HG03442 (cell line): Measurements from ENCODE around the gene ROM1.
"Not testable (repeated sequence)": the region's sequence is repeated elsewhere in the genome, so short reads cannot be mapped to it uniquely, and the experiment has no call there.

Source experiments
- ATAC-seq: cut with Tn5 transposase; IDR thresholded peaks from one replicate; pipeline ENCODE4 v1.9.1; 2021; ENCODE audit warnings: mild to moderate bottlenecking, moderate library complexity; ENCODE audit not compliant: unreplicated experiment

The ROM1 gene, protein sequence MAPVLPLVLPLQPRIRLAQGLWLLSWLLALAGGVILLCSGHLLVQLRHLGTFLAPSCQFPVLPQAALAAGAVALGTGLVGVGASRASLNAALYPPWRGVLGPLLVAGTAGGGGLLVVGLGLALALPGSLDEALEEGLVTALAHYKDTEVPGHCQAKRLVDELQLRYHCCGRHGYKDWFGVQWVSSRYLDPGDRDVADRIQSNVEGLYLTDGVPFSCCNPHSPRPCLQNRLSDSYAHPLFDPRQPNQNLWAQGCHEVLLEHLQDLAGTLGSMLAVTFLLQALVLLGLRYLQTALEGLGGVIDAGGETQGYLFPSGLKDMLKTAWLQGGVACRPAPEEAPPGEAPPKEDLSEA

DNA sequence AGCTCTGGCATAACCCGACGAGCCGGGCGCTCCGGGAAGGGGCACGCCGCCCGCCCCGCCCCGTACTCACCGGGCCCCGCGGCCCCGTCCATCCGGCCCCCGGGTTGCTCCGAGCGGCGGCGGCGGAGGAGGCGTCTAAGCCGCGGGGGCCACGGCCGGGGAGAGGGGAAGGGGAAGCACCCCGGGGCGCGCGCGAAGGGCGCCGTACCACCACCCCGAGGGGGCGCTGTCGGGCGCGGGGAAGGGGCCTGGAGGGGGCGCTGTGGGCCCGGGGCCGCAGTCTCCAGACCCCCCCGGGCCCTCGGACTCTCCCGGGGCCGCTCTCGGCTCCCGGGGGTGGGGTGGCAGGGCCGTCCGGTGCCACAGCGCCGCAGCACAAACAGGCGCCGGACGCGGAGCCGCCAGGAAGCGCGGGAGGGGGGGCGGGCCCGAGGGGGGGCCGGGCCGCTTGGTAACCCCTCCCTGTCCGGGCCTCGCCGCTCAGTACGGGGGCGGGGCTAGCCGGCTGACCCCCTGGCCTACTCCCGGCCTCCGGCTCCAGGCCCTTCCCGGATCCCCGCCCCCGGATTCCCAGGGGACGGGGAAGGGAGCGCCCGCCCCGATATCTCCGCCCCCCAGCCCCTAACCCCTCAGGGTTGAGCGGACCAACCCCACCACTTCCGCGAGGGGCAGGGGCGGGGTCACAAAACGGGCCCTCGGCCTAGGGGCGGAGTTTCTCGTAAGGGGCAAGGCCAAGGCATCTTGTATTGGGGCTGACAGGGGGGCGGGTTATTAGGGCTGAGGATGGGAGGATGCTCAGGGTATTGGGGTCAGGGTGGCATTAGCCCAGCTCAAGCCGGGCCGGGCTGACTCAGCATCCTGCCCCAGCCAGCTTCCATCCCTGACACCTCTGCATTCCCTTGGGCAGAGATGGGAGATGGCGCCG is at the start of gene ROM1, which contains the start of gene EML3:
ROM1 (plus strand) TSS at position 892 of the 925 bp plus-strand sequence; CDS start at position 917, 25 bp downstream.
EML3 (minus strand) TSS at position 410 of the 925 bp plus-strand sequence; CDS start at position 92, 318 bp downstream.
- ATAC-seq, result peak; percentile 65

DNA sequence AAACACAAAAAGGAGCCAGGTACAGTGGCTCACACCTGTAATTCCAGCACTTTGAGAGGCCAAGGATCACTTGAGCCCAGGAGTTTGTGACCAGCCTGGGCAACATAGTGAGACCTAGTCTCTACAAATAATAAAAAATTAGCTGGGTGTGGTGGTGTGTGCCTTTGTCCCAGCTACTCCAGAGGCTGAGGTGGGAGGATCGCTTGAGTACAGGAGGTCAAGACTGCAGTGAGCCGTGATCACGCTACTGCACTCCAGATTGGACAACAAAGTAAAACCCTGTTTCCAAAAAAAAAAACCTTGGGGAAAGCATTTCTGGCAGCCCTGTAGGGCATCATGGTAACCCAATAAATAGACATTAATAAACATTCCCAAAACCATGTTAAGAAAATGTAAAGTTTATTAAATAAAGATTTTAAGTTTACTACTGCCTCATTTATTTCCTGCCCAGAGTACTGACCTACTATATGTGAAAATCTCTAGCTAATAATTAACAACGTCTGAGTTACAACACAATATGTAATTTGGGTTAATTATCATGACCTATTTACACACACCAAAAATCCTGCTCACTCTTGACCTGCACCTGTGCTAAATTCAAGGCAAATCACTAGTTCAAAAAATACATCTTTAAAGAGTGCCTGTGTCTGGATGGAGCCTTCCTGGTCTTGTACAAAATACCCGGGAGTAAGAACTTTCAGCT is 47.8 kb upstream of the ROM1 start:
- ATAC-seq, result no peak

DNA sequence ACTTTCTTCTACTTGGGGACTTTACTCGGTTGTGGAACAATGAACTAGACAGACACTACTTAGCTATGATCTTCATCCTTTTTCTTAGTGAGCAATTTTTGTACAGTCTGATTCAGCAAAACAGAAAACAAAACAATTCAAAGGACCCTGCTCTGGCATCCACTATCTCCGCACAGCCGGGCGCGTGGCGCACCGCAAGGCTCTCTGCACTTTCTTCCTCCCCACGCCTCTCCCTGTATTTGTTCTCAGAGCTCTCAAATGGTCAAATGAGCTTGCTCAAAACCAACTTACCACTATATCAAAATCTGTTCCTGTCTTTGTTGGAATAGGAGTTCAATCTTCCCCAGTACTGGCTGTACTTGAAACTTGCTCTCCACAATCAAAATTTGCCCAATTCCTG is 46.8 kb upstream of the ROM1 start:
- no peak for ATAC-seq

DNA sequence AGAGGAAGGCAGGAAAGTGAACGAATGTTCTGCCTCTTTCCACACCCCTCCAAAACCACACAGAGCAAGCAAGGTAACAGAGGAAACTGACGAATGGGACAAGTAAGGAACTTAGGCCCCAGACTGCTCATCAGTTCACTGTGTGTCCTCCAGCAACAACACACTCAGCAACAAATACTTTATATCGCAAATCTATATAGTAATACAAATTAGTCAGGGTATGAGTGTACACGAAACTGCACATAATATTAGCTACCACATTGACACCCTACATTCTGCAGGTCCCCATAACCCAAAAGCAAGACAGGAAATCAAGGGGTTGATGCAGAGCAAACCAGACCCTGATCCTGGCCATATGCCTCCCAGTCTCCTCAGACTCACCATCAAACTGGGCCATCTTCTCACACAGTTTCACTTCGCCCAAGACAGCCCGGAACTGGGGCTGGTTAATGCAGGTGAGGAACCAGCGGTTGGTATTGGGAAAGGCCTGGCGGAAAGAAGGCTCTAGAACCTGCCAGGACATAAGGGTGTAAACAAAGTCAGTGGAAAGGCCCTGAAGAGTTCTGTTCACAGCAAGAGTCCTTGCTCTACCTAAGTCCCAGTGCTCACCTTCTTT is 45.9 kb upstream of the ROM1 start:
- no peak for ATAC-seq

DNA sequence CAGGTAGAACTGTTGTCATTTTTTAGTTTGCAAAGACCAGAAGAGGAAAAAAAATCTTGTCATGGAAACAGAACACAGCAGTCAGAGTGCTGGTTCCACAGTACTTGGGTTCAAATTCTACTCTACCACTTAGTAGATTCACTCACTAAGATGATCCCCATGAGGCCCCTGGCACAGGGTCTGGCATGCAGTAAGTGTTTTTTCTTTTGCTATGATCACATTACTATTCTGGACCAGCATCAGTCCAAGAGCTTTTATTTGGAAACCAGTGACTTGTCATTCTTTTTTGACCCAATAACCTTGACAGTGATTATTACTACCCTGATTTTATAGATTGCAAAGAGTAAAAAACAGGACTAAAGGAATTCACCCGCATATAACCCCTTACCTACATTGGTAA is 43.4 kb upstream of the ROM1 start:
- no peak for ATAC-seq

DNA sequence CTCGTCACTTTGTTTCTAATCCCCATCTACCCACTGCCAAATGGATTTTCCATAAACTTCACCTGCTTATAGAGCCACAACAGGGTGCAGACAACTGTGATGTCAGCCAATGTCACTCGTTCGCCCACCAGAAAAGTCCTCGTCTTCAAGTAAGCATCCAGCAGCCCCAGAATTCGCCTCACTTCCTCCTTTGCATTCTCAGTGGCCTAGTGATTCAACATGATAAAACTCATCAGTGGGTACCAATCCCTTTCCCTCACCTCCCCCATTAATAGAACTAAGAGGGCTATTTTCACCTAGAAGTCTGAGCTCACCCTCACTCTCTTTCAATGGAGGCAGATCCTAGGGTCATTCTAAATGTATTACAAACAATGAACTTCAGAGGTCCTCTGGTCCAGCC is 42.2 kb upstream of the ROM1 start:
- not testable (repeated sequence) for ATAC-seq

DNA sequence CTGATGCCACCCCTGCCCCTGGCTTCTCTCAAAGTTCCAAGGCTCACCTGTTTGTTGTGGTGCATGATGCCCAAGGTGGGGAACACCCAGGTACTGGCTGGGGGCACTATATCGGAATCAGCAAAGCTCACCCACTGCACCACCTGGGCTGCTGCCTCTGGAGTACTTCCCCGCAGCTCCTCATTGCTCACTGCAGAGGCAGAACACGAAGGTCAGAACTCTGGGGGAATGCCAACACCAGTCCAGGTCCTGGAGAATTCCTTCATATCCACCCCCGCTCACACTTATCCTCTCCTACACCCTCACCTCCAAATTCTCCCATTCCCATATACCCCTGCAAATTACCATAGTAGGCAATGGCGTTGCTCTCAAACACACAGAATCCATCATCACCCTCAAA is 41.6 kb upstream of the ROM1 start:
- not testable (repeated sequence) for ATAC-seq

DNA sequence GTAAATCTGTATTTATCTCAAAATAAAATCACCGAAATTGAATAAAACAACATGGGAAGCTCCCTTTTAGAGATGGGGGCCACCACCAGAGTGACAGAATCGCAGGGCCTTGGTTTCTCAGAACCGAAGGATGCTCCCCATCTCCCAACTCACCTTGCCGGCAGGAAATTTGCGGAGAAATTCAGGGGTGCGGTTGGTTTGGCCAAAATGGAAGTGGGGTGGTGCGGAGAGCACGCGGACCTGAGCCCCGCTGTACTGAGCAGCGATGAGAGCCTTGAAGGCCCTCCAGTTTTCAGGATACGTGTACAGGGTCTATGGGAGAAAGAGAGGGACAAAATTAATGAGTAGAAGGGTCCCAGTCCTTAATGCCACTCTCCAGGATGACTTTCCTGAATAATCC is 40.6 kb upstream of the ROM1 start:
- ATAC-seq, result no peak

DNA sequence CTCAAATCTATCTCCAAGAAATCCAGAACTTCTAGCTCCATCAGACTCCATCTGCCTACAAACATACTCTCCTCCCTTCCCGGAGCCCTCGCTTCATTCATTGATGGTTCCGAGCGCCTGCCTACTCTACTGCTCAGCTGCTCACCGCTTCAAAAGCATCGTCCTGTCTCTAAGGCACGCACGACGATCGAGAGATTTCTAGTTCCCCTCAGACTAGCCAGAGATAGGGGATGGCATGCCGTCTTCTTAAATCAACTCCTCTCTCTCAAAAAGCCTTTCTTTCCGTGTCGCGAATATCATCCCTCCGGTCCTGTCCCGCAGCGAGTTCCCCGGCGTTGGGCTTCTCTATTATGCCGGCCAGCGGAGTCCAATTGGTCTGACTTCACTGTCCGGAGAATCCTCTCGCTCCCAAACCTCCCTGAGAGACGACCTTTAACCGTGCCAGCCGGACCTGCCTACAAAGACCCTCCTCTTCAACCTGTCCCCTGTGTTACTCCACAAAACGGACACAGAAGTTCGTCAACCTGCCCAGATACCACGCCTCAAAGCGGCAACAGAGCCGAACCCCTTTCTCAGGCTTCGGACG is 40.0 kb upstream of the ROM1 start:
- no peak for ATAC-seq

DNA sequence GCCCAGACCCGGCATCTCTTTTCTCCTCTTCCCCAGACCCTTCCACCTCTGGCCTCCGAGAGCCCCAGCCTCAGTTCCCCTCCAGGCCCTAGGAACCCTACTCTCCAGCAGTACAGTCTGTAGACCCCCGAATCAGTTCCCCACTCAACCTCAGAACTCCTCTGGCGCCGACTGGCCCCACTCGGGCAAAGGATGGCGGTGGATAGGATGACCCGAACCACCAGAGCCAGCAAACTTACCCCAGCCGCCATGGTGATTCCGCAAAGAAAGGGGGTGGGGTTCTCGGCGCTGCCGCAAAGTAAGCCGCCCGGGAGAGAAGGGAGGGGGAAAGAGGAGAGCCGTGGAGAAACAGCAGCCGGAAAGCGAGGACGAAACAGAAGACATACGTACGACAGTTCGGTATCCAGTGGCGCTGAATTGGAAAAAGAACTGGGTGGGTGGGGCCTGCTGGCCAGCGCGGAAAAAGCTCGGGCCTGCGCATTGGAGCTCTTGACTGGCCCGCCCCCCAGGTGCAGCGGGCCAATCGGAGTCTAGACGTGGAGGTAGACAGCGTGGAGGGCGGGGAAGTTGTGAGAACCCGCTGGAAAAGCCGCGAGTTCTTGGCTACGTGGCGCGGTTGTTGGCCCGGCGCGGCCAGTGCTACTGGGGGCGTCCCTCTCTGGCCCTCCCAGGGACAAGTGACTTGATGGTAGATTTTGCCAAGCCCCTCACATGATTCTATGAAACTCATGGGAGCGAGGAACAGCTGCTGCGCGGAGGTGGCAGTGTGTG is 39.3 kb upstream of the ROM1 start, which contains the start of gene EEF1G:
EEF1G (minus strand) TSS at position 300 of the 771 bp plus-strand sequence; CDS start at position 251, 49 bp downstream.
- peak; percentile 85 for ATAC-seq

DNA sequence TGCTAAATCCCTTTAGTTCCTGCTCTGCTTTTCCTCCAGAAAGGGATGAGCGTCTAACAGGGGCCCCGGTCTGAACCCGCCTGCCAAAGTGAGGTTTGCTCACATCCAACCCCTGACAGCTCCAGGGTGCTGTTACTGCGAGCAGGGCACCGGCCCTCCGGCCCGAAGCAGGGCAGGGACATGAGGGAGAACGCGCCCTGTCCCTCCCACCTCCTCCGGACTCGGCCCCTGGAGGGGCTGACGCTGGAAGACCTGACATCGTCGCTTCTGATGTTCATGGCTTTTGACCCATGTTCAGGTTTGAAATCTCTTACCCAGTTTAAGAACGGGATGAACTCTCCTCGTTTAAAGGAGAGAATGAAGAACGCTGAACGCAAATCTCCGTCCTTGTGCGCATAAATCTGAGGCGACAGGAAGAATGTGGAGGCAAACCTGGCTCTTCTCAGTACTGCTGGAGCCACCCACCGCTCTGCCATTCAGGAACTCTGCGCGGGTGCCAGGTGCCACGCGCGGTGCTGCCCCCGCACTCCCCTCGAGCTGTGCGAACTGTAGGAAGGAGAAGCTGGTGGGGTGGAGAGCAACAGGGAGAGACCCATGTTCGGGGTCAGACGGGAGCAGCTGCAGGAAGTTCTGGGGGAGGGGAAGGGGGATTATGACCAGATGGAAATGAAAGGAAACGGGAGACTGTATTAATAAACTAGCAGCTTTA is 38.5 kb upstream of the ROM1 start:
- ATAC-seq, result peak; percentile 10

DNA sequence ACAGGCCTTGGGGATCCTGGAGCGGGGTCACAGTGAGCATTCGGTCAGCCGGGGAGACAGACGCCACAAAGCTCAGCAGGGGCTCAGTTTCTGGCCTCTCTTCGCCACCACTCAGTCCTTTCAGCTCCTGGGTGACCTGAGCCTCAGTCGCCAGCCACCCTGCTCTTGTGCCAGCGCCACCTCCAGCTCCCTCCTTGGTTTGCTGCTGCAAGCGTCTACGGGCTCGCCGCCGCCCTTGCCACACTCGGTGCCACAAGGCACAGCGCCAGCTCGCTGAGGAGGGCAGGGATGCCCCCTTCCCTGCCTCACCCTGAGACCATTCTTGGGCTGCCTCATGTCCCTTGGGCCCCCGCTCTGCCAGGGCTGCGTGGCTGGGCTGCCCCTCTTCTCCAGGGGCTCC is 37.9 kb upstream of the ROM1 start:
- no peak for ATAC-seq

DNA sequence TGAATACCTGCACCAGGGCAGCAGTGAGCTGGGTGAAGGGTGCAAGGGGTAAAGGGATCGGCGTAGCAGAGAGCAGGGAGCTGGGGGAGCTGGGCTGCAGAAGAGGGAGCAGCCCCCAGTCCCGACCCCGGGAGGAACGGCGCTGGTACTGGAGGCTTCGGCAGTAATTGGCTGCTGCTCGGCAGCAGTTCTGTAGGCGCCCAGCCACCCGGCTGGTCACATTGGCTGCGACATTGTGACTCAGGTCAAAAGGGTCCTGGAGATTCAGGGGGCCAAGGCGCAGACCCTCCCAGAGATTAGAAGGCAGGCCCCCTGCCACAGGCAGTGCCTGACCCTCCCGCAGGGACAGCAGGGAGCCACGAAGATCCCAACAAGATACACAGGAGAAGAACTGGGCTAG is 37.2 kb upstream of the ROM1 start:
- no peak for ATAC-seq

DNA sequence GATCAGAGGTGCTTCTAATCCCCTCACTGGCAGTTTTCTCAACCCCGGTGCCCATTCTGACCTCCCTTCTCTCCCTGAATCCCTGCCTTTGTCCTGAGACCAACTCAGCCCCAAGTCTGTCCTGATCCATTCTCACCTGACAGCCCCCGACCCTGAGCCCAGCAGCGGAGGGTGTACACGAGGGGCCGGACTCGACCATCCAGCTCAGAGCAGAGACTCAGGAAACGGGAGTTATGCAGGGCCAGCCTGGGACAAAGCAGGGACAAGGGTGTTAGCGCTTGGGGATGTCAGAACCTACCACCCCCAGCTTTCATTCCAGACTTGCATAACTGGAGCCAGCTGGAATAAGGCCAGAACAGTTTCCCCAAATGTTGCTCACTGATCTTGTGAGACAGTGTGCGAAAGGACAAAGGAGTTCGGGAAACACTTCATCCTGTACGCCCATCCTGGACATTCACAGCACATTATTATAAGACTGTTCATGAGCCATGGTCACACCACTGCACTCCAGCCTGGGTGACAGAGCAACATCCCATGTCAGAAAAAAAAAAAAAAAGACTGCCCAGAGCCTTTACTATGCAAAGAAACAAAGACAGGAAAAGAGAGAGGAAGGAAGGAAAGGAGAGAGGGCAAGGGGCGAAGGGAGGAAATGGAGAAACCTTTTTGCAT is 35.9 kb upstream of the ROM1 start:
- no peak for ATAC-seq

DNA sequence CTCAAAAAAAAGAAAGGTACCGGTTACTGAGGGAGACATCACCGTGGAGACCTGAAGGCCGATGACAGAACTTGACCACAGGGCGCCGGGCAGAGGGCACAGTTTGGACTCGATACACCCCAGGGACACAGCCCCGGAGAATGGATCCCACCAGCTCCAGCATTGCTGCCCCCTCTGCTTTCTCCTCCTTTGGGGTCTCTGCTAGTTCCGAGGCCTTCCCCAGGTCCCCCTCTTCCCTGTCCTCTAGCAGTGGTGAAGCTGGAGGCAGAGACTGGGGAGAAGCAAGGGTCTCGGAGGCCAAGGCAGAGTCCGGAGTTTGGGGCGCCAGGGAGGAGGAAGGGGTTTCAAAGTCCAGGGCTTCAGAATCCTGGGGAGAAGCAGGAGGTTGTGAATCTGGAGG is 34.5 kb upstream of the ROM1 start:
- no peak for ATAC-seq

DNA sequence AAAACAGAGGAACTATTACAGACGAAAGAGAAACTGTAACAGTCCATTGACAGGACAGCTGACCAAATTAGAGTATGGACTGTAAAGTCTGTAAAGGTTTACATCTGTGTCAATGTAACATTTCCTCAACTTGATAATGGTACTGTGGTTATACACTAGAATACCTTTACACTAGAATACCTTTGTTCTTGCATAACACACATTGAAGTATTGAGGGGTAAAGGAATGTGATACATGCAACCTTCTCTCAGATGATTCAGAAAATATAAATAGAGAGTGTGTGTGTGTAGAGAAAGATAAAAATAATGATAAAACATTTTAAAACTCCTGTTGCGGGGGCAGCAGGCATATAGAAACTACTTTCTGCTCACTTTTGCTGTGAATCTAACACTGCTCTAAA is 33.8 kb upstream of the ROM1 start:
- ATAC-seq, result no peak

DNA sequence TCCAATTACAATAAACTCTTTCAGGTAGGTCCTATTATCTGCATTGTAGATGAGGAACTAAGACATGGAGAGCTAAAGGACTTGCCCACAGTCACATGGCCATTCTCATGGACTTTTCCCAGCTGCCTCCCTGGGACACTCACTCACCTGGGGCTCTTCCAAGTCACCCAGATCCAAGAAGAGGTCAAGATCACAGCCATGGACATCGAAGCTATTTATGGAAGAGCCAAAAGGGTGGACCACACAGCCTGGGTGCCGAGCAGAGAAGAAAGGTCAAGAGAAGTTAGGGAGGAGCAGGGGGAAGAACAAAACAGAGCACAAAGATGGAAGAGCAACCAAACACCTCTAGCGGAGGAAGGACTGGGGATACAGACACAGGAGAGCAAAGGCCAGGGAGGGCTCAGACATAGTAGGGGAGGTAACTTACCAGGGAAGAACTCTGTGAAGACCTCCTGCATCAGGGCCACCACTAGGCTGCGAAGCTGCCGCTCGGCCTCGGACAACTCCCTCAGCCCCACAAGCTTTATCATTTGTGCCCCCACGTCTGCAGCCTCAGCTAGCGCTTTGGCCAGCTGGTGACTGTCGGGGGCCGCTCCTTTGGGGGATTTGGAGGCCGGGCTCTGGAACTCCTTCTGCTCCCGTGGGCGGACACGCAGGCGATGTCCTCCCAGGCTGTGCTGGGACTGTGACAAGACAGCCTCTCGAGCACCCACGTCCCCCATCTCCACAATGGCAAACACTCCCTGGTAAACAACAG is 31.9 kb upstream of the ROM1 start:
- ATAC-seq, result no peak

DNA sequence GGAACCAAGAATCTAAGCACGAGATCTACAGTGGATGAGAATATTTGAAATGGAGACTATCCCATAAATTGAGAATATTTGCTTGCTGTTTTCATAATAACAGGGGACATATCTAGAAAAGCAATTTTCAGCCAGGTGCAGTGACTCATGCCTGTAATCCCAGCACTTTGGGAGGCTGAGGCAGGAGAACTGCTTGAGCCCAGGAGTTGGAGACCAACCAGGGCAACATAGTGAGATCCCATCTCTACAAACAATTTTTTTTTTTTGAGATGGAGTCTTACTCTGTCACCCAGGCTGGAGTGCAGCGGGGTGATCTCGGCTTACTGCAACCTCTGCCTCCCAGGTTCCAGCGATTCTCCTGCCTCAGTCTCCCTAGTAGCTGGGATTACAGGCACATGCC is 31.3 kb upstream of the ROM1 start:
- not testable (repeated sequence) for ATAC-seq
